ENCODE measurements around the gene UCHL3. TPM values are rescaled to one million over a fixed set of nuclear protein-coding genes. Genes with fewer than 3 reads are reported as not detected.

Gene UCHL3
- total and polyA plus RNA-seq, 9 of the 15 experiments (the other 6 are each of a cell fraction or from before 2014, with no cell fraction given), result 42.2 to 112 (median 85.4) TPM

GRCh38 chr13:75541287-75541686 lies 8.3 kb upstream of the UCHL3 start (continued):
- TF ChIP-seq JUND (IDR thresholded peaks at IDR 0.05; ENCODE audit: borderline replicate concordance, low read depth, low read length) (peak; percentile 72; the same call in 1 of the 2 replicates), JUND (tag; IDR thresholded peaks at IDR 0.05; ENCODE audit: borderline replicate concordance, low read depth, low read length) (peak; percentile 79; the same call in 2 of the 3 replicates), SAFB (IDR thresholded peaks at IDR 0.05; ENCODE audit: borderline replicate concordance, low read depth, low read length) (no peak), BRD4 (IDR thresholded peaks at IDR 0.05) (no peak), KLF13 (tag; IDR thresholded peaks at IDR 0.05; ENCODE audit: borderline replicate concordance, low read depth) (no peak), ATF3 (IDR thresholded peaks at IDR 0.05) (peak; percentile 61), ATF3 (CRISPR knock-in tag; conservative IDR thresholded peaks at IDR 0.05) (no peak)

- Histone ChIP-seq H3K9me3 (replicated peaks; ENCODE audit: control insufficient read depth, insufficient read depth, low read depth, low read length) (no peaks in the 10 kb centered on the region), H3K27ac (ENCODE audit: extremely low read depth, low read depth, low read length) (no peak overlapping the region), H3K4me1 (replicated peaks in 1 of 2; ENCODE audit: control insufficient read depth in 2 of 2, insufficient read depth in 2 of 2, low read length in 2 of 2) (peaks cover 0 to 7% of the 10 kb centered on the region in 2 experiments; a peak in 2 of 5 replicates), H3K4me3 (no peak overlapping the region), H3K36me3 (ENCODE audit: control insufficient read depth, insufficient read depth, low read length) (no peaks in the 10 kb centered on the region), H3K79me2 (ENCODE audit: control insufficient read depth, insufficient read depth, low read length) (peaks cover 6% of the 10 kb centered on the region), H2AFZ (ENCODE audit: low read depth, low read length) (no peak overlapping the region), H3K9me1 (ENCODE audit: control insufficient read depth, insufficient read depth, low read length) (no peaks in the 10 kb centered on the region), H4K20me1 (replicated peaks; ENCODE audit: control insufficient read depth, insufficient read depth, low read length) (no peaks in the 10 kb centered on the region), H3K4me2 (ENCODE audit: insufficient read depth, low read length) (no peak overlapping the region), H3K9ac (ENCODE audit: insufficient read depth in 1 of 2, low read depth in 2 of 2, low read length in 2 of 2) (no peak overlapping the region), H3K27me3 (ENCODE audit: control insufficient read depth in 2 of 2, insufficient read depth in 2 of 2, low read length in 2 of 2) (no peaks in the 10 kb centered on the region)
- in situ Hi-C loops (cut with MboI) (no loop called here), intact Hi-C loops (cut with micrococcal nuclease) (no loop called here)
- no TSS peak for BruUV-seq (replicated peaks)
- DNase-seq (ENCODE audit: extremely low read depth in 1 of 4, low spot score in 3 of 4) (no peak), FAIRE-seq (no peak), ATAC-seq (no peak)
- ChIA-PET POLR2A (no interaction called here), CTCF (ENCODE audit: low intra/inter-chr PET ratio) (no interaction called here)
- no CpG with 5 or more reads among the region's 1 CpG for WGBS (ENCODE audit: insufficient coverage, low coverage, missing lambda C conversion rate)
- TF ChIP-seq ZNF212 (CRISPR knock-in tag; IDR thresholded peaks at IDR 0.05) (no peak), THRA (IDR thresholded peaks at IDR 0.05) (no peak), GATAD2A (IDR thresholded peaks at IDR 0.05) (no peak), CLOCK (CRISPR knock-in tag; IDR thresholded peaks at IDR 0.05; ENCODE audit: borderline replicate concordance) (no peak), CEBPB (tag; IDR thresholded peaks at IDR 0.05) (no peak), CREB3L1 (IDR thresholded peaks at IDR 0.05; ENCODE audit: borderline replicate concordance, low read depth) (no peak), SAFB (IDR thresholded peaks at IDR 0.05; ENCODE audit: borderline replicate concordance, low read depth, low read length) (no peak), ZNF175 (CRISPR knock-in tag; IDR thresholded peaks at IDR 0.05; ENCODE audit: low read depth) (no peak), RBM17 (IDR thresholded peaks at IDR 0.05; ENCODE audit: borderline replicate concordance, low read depth, low read length) (no peak)
Measured at GRCh38 chr13:75541961-75542360, 7.6 kb upstream of the UCHL3 start.

All from K562 (cell line).